Activated CD8-positive, alpha-beta memory T cell treated with anti-CD3 and anti-CD28 coated beads, Interleukin-2, amount 50 U/mL, for 4 hours (primary cell): Measurements from ENCODE around the gene DBP.

ENCODE experiments used
- DNase-seq: peaks from one replicate; pipeline ENCODE4 v3.0.0-alpha.2; 2020

DBP gene

DNA sequence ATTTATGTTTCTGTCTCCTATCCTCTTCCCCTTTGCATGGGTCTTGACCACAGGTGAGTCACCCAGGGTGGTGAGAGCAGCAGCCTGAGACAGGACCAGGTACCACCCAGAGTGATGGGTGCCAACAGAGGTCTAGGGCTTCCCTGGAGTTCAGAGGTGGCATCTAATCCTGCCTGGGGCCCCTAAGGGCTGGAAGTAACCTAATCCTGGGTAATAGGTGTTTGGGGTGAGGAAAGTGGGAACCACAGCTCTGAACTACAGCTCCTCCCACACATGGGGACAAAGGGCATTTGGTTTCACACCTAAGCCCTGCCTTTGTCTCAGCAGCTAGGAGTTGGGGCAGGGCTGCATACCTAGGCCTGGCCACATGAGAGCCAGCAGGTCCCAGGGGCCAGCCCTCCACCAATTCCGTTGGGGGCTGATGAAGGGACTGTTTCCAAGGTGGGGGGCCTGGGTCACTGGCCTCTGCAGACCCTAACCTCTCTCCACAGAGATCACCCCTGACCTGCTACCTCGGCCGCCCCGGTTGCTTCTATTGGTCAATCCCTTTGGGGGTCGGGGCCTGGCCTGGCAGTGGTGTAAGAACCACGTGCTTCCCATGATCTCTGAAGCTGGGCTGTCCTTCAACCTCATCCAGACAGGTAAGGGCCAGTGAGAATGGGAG, 9.8 kb downstream of the DBP start:
- peak; percentile 42 for DNase-seq

DNA sequence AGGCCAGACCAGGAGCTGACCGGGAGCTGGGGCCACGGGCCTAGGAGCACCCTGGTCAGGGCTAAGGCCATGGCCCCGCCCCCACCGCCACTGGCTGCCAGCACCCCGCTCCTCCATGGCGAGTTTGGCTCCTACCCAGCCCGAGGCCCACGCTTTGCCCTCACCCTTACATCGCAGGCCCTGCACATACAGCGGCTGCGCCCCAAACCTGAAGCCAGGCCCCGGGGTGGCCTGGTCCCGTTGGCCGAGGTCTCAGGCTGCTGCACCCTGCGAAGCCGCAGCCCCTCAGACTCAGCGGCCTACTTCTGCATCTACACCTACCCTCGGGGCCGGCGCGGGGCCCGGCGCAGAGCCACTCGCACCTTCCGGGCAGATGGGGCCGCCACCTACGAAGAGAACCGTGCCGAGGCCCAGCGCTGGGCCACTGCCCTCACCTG, 11.3 kb downstream of the DBP start:
- DNase-seq, result no peak

DNA sequence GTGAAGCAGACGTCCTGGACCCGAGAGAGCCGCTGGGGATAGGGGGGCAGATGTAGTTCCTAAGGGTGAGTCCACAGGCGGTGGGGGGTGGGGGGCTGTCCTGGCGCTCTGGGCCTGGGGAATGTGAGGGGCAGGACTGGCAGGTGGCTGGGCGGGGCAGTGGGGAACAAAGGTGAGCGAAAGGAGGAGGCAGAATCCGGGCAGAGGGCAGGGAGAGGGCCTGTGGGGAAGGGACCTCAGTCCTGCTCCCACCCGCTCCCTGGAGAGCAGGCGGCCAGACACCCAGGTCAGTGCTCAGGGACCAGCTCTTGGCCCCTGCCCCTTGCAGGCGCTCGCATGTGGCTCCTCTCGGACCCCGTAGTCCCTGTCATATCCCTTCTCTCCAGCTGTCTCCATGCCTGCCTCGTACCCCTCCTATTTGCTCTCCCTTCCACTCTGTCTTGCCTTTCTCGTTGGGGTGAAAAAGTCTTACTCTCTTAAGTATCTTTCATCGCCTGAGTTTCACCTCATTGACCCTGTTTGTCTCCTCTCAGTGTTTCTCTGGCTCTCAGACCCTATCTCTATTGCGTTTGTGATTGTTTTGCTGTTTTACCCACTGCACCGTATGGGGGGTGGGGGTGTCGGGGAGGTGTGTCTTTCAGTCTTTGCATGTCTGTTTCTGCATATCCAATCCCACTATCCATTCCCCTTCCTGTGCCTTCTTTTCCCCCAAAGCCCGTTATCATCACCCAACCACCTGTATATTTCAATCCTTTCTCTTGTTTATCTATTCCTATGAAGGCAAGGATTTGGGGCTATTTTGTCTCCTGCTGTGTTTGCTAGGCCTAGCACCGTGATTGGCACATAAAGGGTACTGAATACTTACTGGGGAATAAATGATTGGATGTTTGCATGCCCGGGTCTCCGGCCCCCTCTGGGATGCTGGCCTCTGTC, 12.1 kb downstream of the DBP start:
- no peak for DNase-seq

DNA sequence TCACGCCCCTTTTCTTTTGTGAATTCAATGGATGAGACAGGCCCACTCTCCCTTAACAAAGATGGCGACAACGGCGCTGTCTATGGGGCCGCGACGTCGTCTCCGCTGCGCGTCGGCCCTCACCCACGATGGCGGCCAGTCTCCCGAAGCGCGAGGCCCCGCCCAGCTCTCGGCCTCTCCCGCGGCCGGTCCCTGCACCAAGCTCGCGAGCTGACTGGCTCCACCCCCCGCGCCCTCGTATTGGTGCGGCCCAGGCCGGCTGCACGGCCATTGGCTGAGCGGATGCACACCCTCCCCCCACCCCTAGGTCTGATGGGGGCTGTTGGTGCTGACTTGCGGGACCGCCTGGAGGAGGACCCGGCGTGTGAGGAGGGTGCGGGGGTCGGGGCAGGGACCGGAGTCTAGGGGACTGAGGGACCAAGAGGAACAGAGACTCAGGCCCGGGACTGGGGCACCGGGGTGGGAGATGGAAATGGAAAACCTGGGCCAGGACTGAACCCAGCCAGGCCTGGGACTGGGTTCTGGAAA, 13.0 kb downstream of the DBP start:
- peak; percentile 97 for DNase-seq

DNA sequence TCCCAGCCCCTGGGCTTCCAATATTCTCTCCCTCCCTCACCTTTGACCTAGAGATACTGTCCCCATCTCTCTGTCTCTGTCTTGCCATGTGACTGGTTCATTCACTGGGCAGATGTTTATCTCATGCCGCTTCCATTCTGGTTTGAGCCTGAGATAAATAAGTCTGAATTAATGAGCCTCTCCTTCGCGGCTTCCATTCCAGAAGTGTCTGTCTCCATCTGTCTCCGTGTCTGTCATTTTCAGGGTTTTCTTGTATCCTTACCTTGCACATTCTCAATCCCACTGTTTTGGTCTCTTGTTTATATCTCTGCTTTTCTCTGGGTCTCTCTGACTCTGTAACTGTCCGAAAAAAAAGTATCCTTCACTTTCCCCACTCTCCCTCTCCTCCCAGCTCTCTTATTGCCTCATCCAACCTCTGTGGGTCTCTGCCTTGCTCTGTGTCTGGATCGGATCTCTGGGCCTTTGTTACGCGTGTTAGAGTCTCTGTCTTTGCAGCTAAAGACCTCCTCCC, 13.6 kb downstream of the DBP start:
- DNase-seq, result no peak

DNA sequence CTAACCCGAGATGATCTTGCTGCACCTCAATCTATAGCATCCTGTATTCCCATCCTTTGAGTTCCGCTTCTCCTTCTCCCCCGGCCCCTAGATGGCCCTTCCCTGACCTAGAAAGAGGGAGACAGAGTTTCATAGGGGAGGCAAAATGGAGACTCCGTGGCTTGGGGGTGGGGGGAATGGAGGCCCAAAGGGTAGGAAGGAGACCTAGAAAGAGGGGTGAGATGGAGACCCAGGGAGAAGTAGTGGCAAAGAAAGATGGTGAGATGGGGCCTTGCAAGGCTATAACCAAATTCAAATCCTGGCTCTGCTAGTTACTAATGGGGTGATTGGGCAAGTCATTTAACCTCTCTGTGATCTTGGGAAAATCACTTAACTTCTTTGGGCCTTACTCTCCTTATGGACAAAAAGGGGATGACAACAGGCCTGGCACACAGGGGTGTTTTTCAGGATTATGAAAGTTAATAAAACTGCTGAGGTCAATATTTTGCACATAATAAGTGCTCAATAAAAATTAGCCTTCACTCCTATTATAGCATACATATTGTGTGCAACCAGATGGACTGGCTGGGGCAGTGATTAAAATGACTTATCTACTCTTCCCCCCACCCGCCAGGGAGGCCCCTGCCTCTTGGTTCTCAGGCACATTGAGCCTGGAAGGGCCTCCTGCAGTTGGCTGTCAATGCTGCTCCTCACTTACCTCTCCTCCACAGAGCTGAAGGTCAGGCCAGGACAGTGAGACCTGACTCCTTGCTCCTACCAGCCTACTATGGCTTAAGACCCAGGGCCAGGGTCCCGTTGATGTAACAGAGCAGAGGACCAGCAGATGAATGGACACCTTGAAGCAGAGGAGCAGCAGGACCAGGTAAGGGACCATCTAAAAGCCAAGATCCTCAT, 17.2 kb downstream of the DBP start:
- DNase-seq, result no peak

DNA sequence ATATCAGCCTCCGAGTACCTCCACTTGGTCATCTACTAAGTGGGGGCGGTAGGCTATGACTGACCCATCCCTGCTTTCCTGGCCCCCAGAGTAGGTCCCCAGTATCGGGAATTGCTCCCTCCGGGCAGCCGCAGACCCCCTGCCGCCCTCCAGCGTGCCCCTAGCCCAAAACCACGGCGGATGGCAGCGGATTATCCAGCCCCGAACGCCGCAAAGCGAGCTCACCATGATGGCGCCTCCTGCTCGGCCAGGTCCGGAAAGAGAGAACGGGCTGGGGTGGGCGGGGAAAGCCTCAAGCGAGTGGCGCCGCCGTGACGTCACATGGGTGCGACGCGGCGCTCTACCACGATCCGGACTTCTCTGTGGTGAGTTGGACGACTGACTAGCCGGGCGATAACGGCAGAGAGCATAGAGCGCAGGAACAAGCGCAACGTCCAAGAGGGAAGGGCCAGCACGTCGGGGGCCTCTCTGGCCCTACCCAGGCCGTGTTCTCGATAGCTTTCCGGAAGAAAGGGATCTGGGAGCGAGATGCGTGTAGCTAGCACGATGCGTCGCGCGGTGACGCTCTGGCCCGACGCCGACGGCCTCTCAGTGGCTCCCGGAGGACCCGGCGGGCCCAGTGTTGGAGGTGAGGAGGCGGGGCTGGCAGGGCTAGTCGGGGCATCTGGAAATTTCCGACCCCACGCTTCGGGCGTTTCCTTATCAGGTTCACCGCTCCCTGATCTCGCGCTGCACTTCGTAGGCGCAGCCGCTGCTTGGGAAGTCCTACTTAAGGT, 18.1 kb downstream of the DBP start, which contains the start of the genes RPL18 and SPHK2:
TSS of gene RPL18 (minus strand) at position 263 of the 776 bp plus-strand sequence. CDS start at position 228, 35 bp downstream.
TSS of gene SPHK2 (plus strand) at position 591 of the 776 bp plus-strand sequence. CDS start 1,009 bp downstream, outside the sequence.
- peak; percentile 95 for DNase-seq

DNA sequence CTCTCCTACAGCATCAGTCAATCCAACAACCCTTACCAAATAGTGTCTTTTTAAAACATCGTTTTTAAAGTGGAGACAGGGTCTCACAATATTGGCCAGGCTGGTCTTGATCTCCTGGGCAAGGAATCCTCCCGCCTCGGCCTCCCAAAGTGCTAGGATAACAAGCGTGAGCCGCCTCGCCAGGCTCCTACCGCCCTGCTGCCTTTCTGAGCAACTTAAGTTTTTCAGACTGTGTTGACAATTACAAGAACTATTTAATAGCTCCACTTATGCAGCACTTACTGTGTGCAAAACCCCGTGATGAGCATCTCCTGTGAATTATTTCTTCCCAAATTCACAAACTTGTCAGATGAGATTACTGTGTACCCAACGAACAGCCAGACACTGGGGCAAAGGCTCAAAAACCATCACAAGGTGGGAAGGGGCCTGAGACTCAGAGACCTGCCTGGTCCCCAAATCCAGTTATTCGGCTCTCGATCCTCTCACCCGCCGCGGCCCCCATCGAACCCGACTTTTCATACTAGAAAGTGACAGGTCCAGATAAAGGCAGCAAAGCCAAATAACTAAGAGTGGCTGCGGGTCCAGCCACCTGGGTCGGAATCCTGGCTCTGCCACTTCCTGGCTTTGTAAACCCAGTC, 18.8 kb downstream of the DBP start:
- no peak for DNase-seq

DNA sequence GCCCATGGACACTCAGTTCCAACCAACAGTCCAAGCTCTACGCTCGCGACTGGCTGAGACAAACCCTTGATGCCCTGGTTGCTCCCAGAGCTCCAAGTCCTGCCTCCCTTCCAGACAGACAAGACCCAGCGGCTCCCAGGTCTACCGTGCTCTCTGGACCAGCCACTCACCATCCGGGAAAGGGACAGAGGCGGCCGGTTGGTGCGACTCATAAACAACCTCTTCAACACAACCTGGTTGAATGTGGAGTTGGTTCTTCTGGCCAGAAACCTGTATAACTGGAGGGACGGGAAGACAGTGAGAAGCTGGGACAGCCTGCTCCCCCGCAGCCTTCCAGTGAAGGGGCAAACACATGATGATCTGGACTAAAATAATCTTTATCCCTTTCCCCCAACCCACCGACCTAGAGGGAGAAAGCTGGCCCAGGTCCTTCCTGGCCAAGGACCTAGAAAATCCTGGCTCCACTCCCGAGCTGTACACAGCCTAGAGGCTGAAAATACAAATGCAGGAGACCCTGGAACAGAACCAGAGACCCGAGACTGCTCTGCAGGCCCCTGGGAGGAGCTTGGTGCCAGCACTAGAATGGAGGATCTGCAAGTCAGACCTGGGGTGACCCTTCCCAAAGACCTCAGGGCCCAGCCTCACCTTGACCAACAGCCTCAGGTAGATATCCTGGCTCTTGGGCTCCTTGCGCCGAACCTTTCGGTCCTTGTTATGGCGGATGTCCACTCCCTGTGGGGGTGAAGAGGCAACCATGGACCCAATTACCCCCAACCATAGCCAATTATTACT, 19.8 kb downstream of the DBP start:
- DNase-seq, result no peak

DNA sequence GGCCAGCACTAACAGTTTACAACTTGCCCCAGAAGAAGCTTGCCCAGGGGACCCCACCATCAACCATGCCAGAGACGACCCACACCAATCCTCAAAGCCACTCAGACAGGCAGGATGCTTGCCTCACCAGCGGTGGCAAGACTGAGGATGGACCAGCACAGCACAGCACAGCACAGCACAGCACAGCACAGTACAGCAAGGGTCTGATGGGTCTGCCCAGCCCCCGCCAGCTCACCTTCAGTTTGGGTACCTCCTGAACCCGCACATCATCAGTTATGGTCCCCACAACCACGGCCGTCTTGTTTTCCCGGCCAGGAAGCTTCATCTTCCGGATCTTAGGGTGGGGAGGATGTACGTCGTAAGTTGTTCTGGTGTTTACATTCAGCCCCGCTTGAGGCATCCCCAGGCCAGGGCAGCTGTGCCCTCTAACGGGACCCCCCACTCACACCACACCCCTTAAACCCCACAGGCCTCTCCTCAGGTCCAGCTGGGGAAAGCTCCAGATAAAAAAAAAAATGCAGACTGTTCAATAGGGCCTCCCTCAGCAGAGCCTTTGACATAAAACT, 20.6 kb downstream of the DBP start:
- no peak for DNase-seq

DNA sequence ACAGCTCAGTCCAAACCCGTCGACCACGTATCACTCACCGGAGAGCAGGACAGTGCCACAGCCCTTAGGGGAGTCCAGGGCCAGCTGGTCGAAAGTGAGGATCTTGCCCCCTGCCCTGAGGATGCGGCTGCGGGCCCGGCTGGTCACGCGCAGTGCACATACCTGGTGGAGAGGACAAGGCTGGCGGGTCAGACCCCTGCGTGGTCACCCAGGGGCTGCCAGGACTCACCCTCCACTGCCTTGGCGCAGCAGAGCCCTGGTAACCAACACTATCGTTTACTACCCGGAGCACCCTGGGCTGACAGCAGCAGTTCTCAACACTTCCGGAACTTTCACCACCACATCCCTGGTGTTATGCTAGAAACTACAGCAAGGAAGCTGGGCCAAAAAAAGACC, 21.1 kb downstream of the DBP start:
- no peak for DNase-seq

DNA sequence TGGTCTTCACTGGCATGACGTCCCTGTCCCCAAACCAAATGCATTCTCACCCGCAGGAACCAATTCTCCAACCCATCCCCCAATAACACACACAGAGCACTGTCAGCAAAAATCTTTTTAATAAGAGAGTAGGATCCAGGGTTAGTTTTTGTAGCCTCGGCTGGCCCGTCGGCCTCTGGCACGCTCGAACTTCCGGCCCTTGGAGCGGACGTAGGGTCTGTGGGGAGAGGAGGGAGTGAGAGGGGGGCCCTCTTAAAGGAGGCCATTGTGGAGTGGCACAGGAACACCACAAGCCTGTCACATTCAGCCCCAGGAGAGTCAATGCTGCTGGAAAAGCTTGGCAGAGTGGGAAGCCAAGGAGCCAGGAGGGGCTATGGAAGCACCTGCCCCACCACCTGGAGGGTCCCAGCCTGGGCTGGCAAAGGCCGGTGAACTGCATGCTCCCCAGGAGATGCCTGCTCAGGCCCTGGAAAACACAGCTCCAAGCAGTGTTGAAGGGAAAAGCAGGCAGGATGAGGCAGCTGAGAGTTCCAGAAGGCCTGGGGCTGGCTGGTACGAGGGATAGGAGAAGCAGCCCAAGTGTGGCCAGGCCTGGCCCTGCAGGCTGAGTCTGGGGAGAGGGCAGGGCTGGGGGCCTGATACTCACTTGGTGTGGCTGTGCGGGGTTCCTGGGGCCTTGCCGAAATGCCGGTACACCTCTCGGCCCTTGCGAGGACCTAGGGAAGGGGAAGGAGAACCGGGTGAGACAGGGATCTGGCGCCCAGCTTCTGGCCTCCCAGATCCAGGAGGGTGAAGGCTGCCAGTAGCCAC, 21.7 kb downstream of the DBP start:
- no peak for DNase-seq

DNA sequence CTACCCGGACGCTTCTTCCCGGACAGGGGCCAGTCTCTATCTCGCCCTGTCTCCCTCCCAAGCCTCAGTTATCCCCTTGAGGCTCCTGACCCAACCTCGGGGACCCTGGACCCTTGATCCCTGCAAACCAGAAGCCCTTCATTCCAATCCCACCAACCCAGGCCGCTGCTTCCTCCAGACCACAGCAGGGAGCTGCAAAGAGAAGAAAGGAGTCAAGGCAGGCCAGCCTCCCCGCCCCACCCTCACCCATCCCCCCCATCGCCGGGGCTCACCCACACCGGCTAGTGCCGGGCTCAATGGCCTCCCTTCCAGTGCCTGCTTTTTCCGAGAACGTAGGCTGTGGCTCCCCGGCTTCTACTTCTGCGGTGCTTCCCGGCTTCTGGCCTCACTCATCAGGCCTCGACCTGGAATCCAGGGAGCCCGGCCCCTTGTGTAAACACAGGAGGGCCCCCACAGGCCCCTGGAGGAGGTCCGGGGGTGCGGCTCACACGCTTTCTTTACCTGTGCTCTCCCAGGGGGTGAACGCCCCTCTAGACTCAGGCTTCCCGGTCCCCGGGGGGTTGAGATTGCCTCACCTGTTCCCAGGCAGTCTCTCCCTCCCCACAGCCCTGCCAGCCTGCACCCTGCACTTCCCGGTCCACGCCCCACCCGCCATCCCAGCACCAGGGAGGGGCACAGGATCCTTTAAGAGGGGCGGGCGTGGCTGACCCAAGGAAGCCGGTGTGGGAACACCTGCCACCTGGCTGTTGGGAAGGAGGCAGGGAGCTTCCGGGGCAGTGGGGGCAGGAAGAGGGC, 22.5 kb downstream of the DBP start, which contains the start of gene FAM83E:
TSS of gene FAM83E (minus strand) at position 641 of the 795 bp plus-strand sequence. CDS start 1,704 bp downstream, outside the sequence.
- DNase-seq, result no peak

DNA sequence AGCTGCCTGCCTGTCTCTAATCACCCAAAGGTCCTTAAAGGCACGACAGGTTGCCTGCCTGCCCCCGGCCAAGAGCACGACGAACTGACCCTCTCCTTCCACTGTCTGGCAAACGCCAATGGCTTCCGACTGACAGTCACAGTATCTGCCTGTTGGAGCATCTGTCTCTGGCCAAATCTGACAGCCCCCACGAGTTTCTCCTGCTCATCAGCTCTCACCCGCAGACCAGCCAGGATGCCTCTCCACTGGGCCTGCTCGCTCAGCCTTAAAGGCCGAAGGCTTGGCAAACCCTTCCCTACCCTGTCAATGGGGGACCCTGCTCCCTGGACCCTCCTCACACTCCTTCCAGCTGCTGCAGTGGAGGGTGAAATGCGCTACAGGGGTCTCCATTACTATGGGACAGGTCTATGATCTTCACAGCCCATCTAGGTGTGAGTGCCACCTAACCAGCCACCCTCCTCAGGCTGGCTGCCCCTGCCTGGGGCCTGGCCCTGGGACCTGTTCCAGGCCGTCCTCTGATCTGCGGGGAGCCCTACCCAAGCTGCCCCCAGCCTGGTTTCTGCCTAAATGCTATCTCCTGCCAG, 23.2 kb downstream of the DBP start:
- DNase-seq, result no peak

DNA sequence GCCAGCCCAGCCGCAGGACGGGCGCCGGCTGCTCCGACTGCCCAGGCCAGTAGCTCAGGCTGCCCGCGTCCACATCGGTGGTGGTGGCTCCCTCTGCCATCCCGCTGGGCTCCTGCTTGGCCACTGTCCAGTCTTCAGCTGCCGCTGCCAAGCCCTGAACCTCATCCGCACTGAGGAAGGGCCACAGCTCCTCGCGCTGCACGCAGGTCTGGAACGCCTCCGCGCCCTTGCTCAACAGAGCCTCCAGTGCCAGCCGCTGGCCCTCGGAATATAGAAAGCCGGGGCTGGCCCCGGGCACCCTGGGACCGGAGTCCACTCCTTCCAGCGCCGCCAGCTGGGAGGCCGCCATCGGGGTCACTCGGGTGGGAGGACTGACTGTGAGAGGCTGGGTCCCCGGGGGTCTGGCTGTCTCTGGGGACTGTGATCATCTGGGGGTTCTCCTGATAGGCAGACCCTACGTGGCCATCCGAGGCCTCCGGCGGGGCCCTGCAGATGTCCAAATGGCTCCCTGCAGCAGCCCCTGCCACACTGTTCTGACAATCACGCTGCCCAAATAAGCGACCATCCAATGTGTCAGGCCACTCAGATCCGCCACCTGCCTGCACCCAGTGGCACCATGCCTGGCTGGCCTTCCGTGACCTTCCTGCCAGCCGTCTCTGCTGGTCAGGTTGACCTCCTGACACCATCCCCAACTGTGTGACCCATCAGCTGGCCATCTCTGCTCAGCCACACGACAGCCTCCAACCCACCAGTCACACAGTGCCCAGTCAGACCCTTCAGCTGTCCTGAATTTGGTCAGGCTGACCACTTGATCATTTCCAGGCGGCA, 23.9 kb downstream of the DBP start:
- no peak for DNase-seq

DNA sequence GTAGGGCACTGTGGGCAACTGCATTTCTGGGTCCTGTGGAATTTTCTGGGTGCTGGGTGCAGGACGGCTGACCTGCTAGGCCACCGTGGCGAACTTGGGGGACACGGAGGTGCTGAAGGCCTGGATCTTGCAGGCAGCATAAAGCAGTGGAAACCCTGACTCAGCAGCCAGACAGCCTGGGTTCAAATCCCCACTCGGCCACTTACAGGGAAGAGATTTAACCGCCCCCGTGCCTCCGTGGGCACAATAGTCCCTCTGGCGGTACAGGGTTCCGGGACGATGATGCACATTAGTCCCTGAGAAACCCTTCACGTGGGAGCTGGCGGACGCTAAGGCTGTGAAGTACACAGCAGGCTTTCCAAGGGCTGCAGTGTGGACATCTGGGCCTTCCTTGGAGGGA, 25.3 kb downstream of the DBP start:
- no peak for DNase-seq
